Liver (tissue), 9 donors: ENCODE data around the gene UBE2K. TPM values are rescaled to one million over a fixed set of nuclear protein-coding genes. Genes with fewer than 3 reads are reported as not detected.
A peak's percentile ranks its signal among the peaks of the same experiment; 100 is the strongest.

Experiments
- DNase-seq: peaks from one replicate; pipeline ENCODE4 v3.0.0-alpha.2; 2017; ENCODE audit warnings: low spot score
- H3K27ac ChIP-seq, 2 donors: one replicate each; pipeline ENCODE4 v1.7.0; 2013; ENCODE audit warnings: inconsistent platforms in 2 of 2, low read length in 2 of 2, control low read depth in 1 of 2, low read depth in 1 of 2, mild to moderate bottlenecking in 1 of 2
- H3K27me3 ChIP-seq, 4 donors: one replicate each; pipeline versions ENCODE4 v1.6.1 to v1.7.0; 2013; ENCODE audit warnings: low read length in 3 of 4, inconsistent platforms in 1 of 4, mild to moderate bottlenecking in 1 of 4, moderate library complexity in 1 of 4; ENCODE audit not compliant: control insufficient read depth in 4 of 4, insufficient read depth in 4 of 4
- H3K36me3 ChIP-seq, 4 donors: one replicate each; pipeline versions ENCODE4 v1.6.1 to v1.7.0; 2013; ENCODE audit warnings: low read length in 3 of 4, mild to moderate bottlenecking in 3 of 4, low read depth in 1 of 4, moderate library complexity in 1 of 4; ENCODE audit not compliant: control insufficient read depth in 4 of 4, insufficient read depth in 3 of 4
- H3K4me1 ChIP-seq, 4 donors: one replicate each; pipeline versions ENCODE4 v1.6.1 to v1.7.0; 2013; ENCODE audit warnings: low read length in 3 of 4, mild to moderate bottlenecking in 3 of 4, moderate library complexity in 1 of 4; ENCODE audit not compliant: control insufficient read depth in 4 of 4, insufficient read depth in 4 of 4
- H3K4me3 ChIP-seq, 3 donors: one replicate each; pipeline versions ENCODE4 v1.6.1 to v1.7.0; 2013; ENCODE audit warnings: low read length in 3 of 3, control low read depth in 1 of 3, low read depth in 1 of 3, mild to moderate bottlenecking in 1 of 3
- H3K9ac ChIP-seq, 2 donors: one replicate each; pipeline ENCODE4 v1.7.0; 2013; ENCODE audit warnings: low read length in 2 of 2, mild to moderate bottlenecking in 2 of 2, moderate library complexity in 2 of 2, control low read depth in 1 of 2, low read depth in 1 of 2
- H3K9me3 ChIP-seq, 4 donors: one replicate each; pipeline versions ENCODE4 v1.6.1 to v1.7.0; 2013; ENCODE audit warnings: low read length in 3 of 4; ENCODE audit not compliant: control insufficient read depth in 4 of 4
- ATF3 ChIP-seq: IDR thresholded peaks from 2 replicates; pipeline ENCODE4 v1.6.1; 2016; ENCODE audit warnings: antibody characterized with exemption
- CTCF ChIP-seq: fragments of 150-350 bp; IDR thresholded peaks from 2 replicates; pipeline ENCODE4 v1.5.1; 2017; ENCODE audit warnings: improper control_type of control experiment, low read depth, low read length; ENCODE audit not compliant: missing input control
- EGR1 ChIP-seq, 2 donors: IDR thresholded peaks; 2 replicates each; pipeline ENCODE4 v1.6.1; 2016 to 2018; ENCODE audit warnings: antibody characterized with exemption in 2 of 2, low read depth in 2 of 2
- FOXA1 ChIP-seq: IDR thresholded peaks from 2 replicates; pipeline ENCODE4 v1.6.1; 2016; ENCODE audit warnings: antibody characterized with exemption
- GABPA ChIP-seq, 2 donors: IDR thresholded peaks in 1 of 2; conservative IDR thresholded peaks in 1 of 2; 2 replicates each; pipeline ENCODE4 v1.6.1; 2016; ENCODE audit warnings: antibody characterized with exemption in 2 of 2, mild to moderate bottlenecking in 1 of 2, moderate library complexity in 1 of 2
- HNF4A ChIP-seq, 2 donors: conservative IDR thresholded peaks; 2 replicates each; pipeline ENCODE4 v1.6.1; 2016; ENCODE audit warnings: antibody characterized with exemption in 2 of 2, mild to moderate bottlenecking in 2 of 2
- HNF4G ChIP-seq: IDR thresholded peaks from 2 replicates; pipeline ENCODE4 v1.6.1; 2016; ENCODE audit warnings: antibody characterized with exemption
- JUND ChIP-seq, 2 donors: IDR thresholded peaks; 2 replicates each; pipeline ENCODE4 v1.6.1; 2016; ENCODE audit warnings: antibody characterized with exemption in 2 of 2
- MAX ChIP-seq: IDR thresholded peaks from 2 replicates; pipeline ENCODE4 v1.6.1; 2016; ENCODE audit warnings: antibody characterized with exemption
- NR2F2 ChIP-seq: IDR thresholded peaks from 2 replicates; pipeline ENCODE4 v1.6.1; 2016; ENCODE audit warnings: antibody characterized with exemption
- RAD21 ChIP-seq, 2 donors: IDR thresholded peaks; 2 replicates each; pipeline ENCODE4 v1.6.1; 2016; ENCODE audit warnings: antibody characterized with exemption in 2 of 2, mild to moderate bottlenecking in 2 of 2
- REST ChIP-seq: IDR thresholded peaks from 2 replicates; pipeline ENCODE4 v1.6.1; 2016; ENCODE audit warnings: antibody characterized with exemption, mild to moderate bottlenecking
- RXRA ChIP-seq, 2 donors: IDR thresholded peaks; 2 replicates each; pipeline ENCODE4 v1.6.1; 2017 to 2018; ENCODE audit warnings: antibody characterized with exemption in 2 of 2, mild to moderate bottlenecking in 1 of 2
- SP1 ChIP-seq: IDR thresholded peaks from 2 replicates; pipeline ENCODE4 v1.6.1; 2018; ENCODE audit warnings: antibody characterized with exemption, mild to moderate bottlenecking
- YY1 ChIP-seq: IDR thresholded peaks from 2 replicates; pipeline ENCODE4 v1.6.1; 2016; ENCODE audit warnings: antibody characterized with exemption, mild to moderate bottlenecking
- WGBS: extraction: QIAGEN DNeasy Blood & Tissue Kit; methylation state at CpG from one replicate; pipeline ENCODE4 v1.1.7; 2013; 5-methylcytosine and 5-hydroxymethylcytosine counted together
- polyA plus RNA-seq, 2 donors: library from polyadenylated mRNA; stranded (reverse) in 1 of 2; unstranded in 1 of 2; fragments of 200-250 nt in 1 of 2; fragments of >200 nt in 1 of 2; fragmentation: Nextera tagmentation in 1 of 2; extraction: Ambion mirVana in 1 of 2; gene quantifications; one replicate each; pipeline versions ENCODE4 v1.2.1 to v1.2.3, GENCODE V29; 2013 to 2015
- total RNA-seq, 2 donors: library from RNA; depleted of rRNA; stranded (reverse); fragments of >200 nt; gene quantifications; one replicate each; pipeline ENCODE4 v1.2.3, GENCODE V29; 2014
- donor health status: healthy.
- donor health status: healthy.
- donor health status: healthy.
- donor health status: healthy.
- donor health status: healthy.

Gene UBE2K
- total and polyA plus RNA-seq, 4 donors, result 21.5 to 45.3 (median 26.0) TPM

GRCh38 chr4:39657465-39657864 is 40.5 kb upstream of the UBE2K start:
- H3K36me3 ChIP-seq, result no peaks in the 10 kb centered on the region
- H3K27ac ChIP-seq, result peak overlapping the region; percentile 48 to 64
- H3K27me3 ChIP-seq, result no peaks in the 10 kb centered on the region

GRCh38 chr4:39658756-39659155 is 39.2 kb upstream of the UBE2K start:
- TF ChIP-seq CTCF (peak; percentile 30), RAD21 (IDR thresholded peaks at IDR 0.05) (peak; percentile 72 to 84), HNF4A (conservative IDR thresholded peaks at IDR 0.05) (peak in 1 of 2 donors; percentile 43), HNF4G (no peak)
- H3K9ac ChIP-seq, result no peak overlapping the region
- peak overlapping the region in 1 of 2 donors; percentile 10 for H3K27ac ChIP-seq
- peaks cover 7 to 14% (median 10%) of the 10 kb centered on the region in 4 donors for H3K4me1 ChIP-seq
- no peaks in the 10 kb centered on the region for H3K9me3 ChIP-seq
- H3K36me3 ChIP-seq, result no peaks in the 10 kb centered on the region
- H3K27me3 ChIP-seq, result no peaks in the 10 kb centered on the region
- 40% methylated on average over 3 of the region's 3 CpGs for WGBS
- H3K4me3 ChIP-seq, result no peak overlapping the region
- DNase-seq, result no peak

More at GRCh38 chr4:39657465-39657864, 40.5 kb upstream of the UBE2K start:
- H3K9ac ChIP-seq, result no peak overlapping the region
- 67% methylated on average over 6 of the region's 6 CpGs for WGBS
- no peak for DNase-seq
- H3K9me3 ChIP-seq, result no peaks in the 10 kb centered on the region
- H3K4me1 ChIP-seq, result peaks cover 7 to 20% (median 14%) of the 10 kb centered on the region in 4 donors
- H3K4me3 ChIP-seq, result no peak overlapping the region
- TF ChIP-seq HNF4G, result no peak
- no peak for TF ChIP-seq SP1
- no peak for TF ChIP-seq JUND (IDR thresholded peaks at IDR 0.05)
- TF ChIP-seq MAX, result no peak
- TF ChIP-seq YY1, result no peak
- TF ChIP-seq NR2F2, result no peak
- no peak for TF ChIP-seq RXRA (IDR thresholded peaks at IDR 0.05)
- TF ChIP-seq ATF3, result no peak
- no peak for TF ChIP-seq EGR1 (IDR thresholded peaks at IDR 0.05; ENCODE audit: low read depth in 2 of 2)
- TF ChIP-seq FOXA1, result no peak
- TF ChIP-seq RAD21 (IDR thresholded peaks at IDR 0.05), result no peak
- no peak for TF ChIP-seq REST
- no peak for TF ChIP-seq GABPA (IDR thresholded peaks at IDR 0.05 in 1 of 2, conservative IDR thresholded peaks at IDR 0.05 in 1 of 2)
